Activated CD4-positive, alpha-beta T cell treated with anti-CD3 and anti-CD28 coated beads, Interleukin-2, amount 10 ng/mL, durations not matched to agents 7 days and 5 days (primary cell): ENCODE results near the gene FAM9C. TPM values are rescaled to one million over a fixed set of nuclear protein-coding genes. Genes with fewer than 3 reads are reported as not detected.
"Not testable (repeated sequence)": the region's sequence is repeated elsewhere in the genome, so short reads cannot be mapped to it uniquely, and the experiment has no call there.

Experiments used
- CTCF ChIA-PET: fragments of 350-600 bp; sonication (Branson Sonifier 250); formaldehyde crosslinking; loops from one replicate; lab custom pipeline; 2021; ENCODE audit warnings: antibody characterized with exemption; lab: Charles Lee
- POLR2A ChIA-PET: fragments of 350-600 bp; sonication (Branson Sonifier 250); formaldehyde crosslinking; loops from one replicate; lab custom pipeline; 2021; ENCODE audit warnings: antibody characterized with exemption; lab: Charles Lee
- DNase-seq: peaks from one replicate; pipeline ENCODE4 v3.0.0-alpha.2; 2020
- H3K27ac Mint-ChIP-seq: one replicate; pipeline ENCODE4 v1.8.0; 2021; ENCODE audit warnings: mild to moderate bottlenecking, moderate library complexity, mixed read lengths
- H3K27me3 Mint-ChIP-seq: one replicate; pipeline ENCODE4 v1.8.0; 2021; ENCODE audit warnings: mixed read lengths
- H3K36me3 Mint-ChIP-seq: one replicate; pipeline ENCODE4 v1.8.0; 2021; ENCODE audit warnings: low read depth, mixed read lengths
- H3K4me1 Mint-ChIP-seq: one replicate; pipeline ENCODE4 v1.8.0; 2021; ENCODE audit warnings: mixed read lengths
- H3K4me3 Mint-ChIP-seq: one replicate; pipeline ENCODE4 v1.8.0; 2021; ENCODE audit warnings: mild to moderate bottlenecking, moderate library complexity, mixed read lengths
- H3K9me3 Mint-ChIP-seq: one replicate; pipeline ENCODE4 v1.8.0; 2021; ENCODE audit warnings: mixed read lengths
- total RNA-seq, 2 experiments: library from RNA; stranded (reverse); gene quantifications; one replicate each; pipeline ENCODE4 v1.2.3, GENCODE V29; 2021

Gene FAM9C
- total RNA-seq, result not detected

DNA sequence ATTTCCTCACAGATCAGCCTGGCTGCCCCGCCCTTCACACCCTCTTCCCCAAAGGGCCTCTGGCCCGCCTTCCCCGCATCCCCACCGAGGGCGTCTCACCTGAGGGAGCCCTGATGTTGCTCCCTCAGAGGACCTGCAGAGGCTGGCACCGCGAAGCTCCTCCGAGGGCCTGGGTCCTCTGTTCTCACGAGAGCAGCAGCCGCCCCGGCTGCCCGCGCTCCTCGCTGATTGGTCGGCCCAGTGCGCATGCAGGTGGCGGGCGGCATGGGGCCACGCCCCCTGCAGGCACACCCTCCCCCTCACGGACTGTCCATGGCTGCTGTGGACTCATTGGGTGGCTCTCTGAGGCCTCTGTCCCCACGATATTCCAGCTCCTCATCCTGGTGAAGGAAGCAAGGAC, at the start of gene FAM9C:
TSS of gene FAM9C (minus strand) at position 180 of the 400 bp plus-strand sequence. CDS start 831 bp downstream, outside the sequence.
- Mint-ChIP-seq H3K9me3 (peaks cover 2% of the 10 kb centered on the region), H3K36me3 (peaks cover 3% of the 10 kb centered on the region), H3K27me3 (no peaks in the 10 kb centered on the region), H3K27ac (no peak within 1 kb of the TSS), H3K4me3 (no peak within 1 kb of the TSS), H3K4me1 (peaks cover 39% of the 10 kb centered on the region)
- DNase-seq, result no peak
- ChIA-PET POLR2A (no interaction called here), CTCF (interaction anchor here (1.0 kb wide), 1 partner anchor 18 kb away, joined by 3 read pairs; no protein-coding TSS in a partner anchor)

- peak overlapping the region; percentile 89 for H3K27ac Mint-ChIP-seq
- POLR2A ChIA-PET, result no interaction called here
- no peaks in the 10 kb centered on the region for H3K27me3 Mint-ChIP-seq
- peaks cover 3% of the 10 kb centered on the region for H3K9me3 Mint-ChIP-seq
- DNase-seq, result no peak
- peaks cover 78% of the 10 kb centered on the region for H3K4me1 Mint-ChIP-seq
- CTCF ChIA-PET, result interaction anchor here (0.9 to 16.4 kb wide), 4 partner anchors 24 to 145 kb away, joined by 3 to 137 read pairs (median 9); partner anchors contain the start of gene TMSB4X
- peak overlapping the region; percentile 42 for H3K4me3 Mint-ChIP-seq
- H3K36me3 Mint-ChIP-seq, result peaks cover 6% of the 10 kb centered on the region
Observed at GRCh38 chrX:13093529-13094140, 49.2 kb upstream of the FAM9C start.

GRCh38 chrX:13092455-13092941, 48.1 kb upstream of the FAM9C start:
- H3K9me3 Mint-ChIP-seq, result peaks cover 3% of the 10 kb centered on the region
- POLR2A ChIA-PET, result interaction anchor here (0.6 to 3.0 kb wide), 3 partner anchors 41 to 120 kb away, joined by 3 to 36 read pairs (median 3); no protein-coding TSS in a partner anchor

GRCh38 chrX:13091111-13091765, 46.8 kb upstream of the FAM9C start:
- peaks cover 86% of the 10 kb centered on the region for H3K4me1 Mint-ChIP-seq
- H3K27me3 Mint-ChIP-seq, result no peaks in the 10 kb centered on the region
- peak overlapping the region; percentile 42 for H3K4me3 Mint-ChIP-seq
- H3K9me3 Mint-ChIP-seq, result no peaks in the 10 kb centered on the region
- DNase-seq, result peak; percentile 59
- CTCF ChIA-PET, result interaction anchor here (0.6 to 16.4 kb wide), 14 partner anchors 10 to 397 kb away, joined by 3 to 137 read pairs (median 5); partner anchors contain the start of gene TMSB4X
- POLR2A ChIA-PET, result interaction anchor here (0.5 to 3.0 kb wide), 4 partner anchors 88 to 144 kb away, joined by 3 to 36 read pairs (median 4); no protein-coding TSS in a partner anchor
- peaks cover 2% of the 10 kb centered on the region for H3K36me3 Mint-ChIP-seq
- H3K27ac Mint-ChIP-seq, result peak overlapping the region; percentile 89

More at GRCh38 chrX:13092455-13092941, 48.1 kb upstream of the FAM9C start:
- H3K4me1 Mint-ChIP-seq, result peaks cover 84% of the 10 kb centered on the region
- CTCF ChIA-PET, result interaction anchor here (0.6 to 16.4 kb wide), 21 partner anchors 9 to 398 kb away, joined by 3 to 137 read pairs (median 4); partner anchors contain the start of gene TMSB4X
- H3K27me3 Mint-ChIP-seq, result no peaks in the 10 kb centered on the region
- H3K27ac Mint-ChIP-seq, result peak overlapping the region; percentile 89
- peak; percentile 89 for DNase-seq
- peaks cover 4% of the 10 kb centered on the region for H3K36me3 Mint-ChIP-seq
- peak overlapping the region; percentile 42 for H3K4me3 Mint-ChIP-seq

DNA sequence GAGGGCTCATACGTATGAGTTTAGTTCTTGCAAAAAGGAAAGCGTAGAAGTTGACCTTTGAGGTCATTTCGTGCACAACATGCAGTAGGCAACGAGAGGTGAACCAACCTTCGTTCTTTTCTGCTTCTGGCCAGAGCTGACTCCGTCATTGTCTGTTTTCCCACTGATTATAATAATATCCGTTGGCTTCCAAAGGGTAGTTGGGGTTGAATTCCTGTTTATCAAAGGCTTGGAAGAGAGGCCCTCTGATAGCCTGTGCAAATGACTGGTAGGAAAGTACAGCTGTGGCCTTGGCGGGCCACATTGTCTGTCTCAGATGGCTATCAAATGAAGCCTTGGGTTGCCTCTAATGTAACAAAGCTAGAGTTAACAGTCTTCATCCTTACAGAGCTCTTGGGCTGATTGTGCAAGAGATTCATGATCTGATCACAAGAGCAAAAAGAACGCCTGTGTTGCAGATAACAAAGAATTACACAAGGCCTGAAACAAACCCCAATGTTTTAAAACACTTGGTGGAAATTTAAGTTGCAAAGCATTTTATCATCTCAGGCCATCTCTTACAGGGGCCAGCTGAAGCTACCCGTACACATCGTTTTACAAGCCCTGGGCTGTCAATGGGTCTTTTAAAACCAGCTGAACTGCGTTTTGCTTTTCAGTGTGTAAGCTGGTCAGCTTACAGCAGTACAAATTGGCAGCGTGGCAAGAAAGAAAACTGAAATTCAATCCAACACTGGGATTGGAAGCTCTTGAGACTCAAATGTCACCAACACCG, 46.1 kb upstream of the FAM9C start:
- peak; percentile 36 for DNase-seq

DNA sequence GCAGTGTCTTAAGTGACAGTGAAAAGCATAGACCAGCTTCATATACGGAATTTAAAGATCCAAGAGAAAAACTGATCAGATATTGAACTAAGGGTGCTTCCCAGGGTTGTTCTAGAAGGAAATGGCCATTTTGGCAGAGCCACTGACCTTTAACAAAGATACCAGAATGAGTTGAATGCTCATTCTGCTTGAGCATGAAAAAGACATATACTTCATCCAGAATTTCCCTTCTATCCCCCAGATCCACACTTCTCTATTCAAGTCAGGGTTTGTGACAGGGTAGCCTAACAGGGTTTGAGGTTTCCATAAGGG, 45.6 kb upstream of the FAM9C start:
- ChIA-PET POLR2A (interaction anchor here (1.4 to 3.0 kb wide), 2 partner anchors 112 to 143 kb away, joined by 4 to 36 read pairs; no protein-coding TSS in a partner anchor), CTCF (interaction anchor here (3.1 to 16.4 kb wide), 3 partner anchors 111 to 141 kb away, joined by 14 to 137 read pairs (median 26); partner anchors contain the start of gene TMSB4X)
- Mint-ChIP-seq H3K36me3 (peaks cover 6% of the 10 kb centered on the region), H3K9me3 (no peaks in the 10 kb centered on the region), H3K27ac (peak overlapping the region; percentile 89), H3K27me3 (no peaks in the 10 kb centered on the region), H3K4me3 (peak overlapping the region; percentile 42), H3K4me1 (peaks cover 85% of the 10 kb centered on the region)
- no peak for DNase-seq

More for the DNA sequence above, 46.1 kb upstream of the FAM9C start:
- CTCF ChIA-PET, result interaction anchor here (0.6 to 16.4 kb wide), 11 partner anchors 9 to 397 kb away, joined by 3 to 137 read pairs (median 5); partner anchors contain the start of gene TMSB4X
- Mint-ChIP-seq H3K27me3 (no peaks in the 10 kb centered on the region), H3K36me3 (peaks cover 4% of the 10 kb centered on the region), H3K4me3 (peak overlapping the region; percentile 42), H3K4me1 (peaks cover 84% of the 10 kb centered on the region), H3K9me3 (no peaks in the 10 kb centered on the region), H3K27ac (peak overlapping the region; percentile 89)
- POLR2A ChIA-PET, result interaction anchor here (0.5 to 3.0 kb wide), 4 partner anchors 88 to 144 kb away, joined by 3 to 36 read pairs (median 4); no protein-coding TSS in a partner anchor

GRCh38 chrX:13088156-13088487, 43.7 kb upstream of the FAM9C start:
- no peaks in the 10 kb centered on the region for H3K9me3 Mint-ChIP-seq
- DNase-seq, result peak; percentile 28
- ChIA-PET CTCF (interaction anchor here (1.0 to 16.4 kb wide), 4 partner anchors 9 to 139 kb away, joined by 3 to 137 read pairs (median 11); no protein-coding TSS in a partner anchor), POLR2A (interaction anchor here (1.3 to 3.9 kb wide), 3 partner anchors 108 to 113 kb away, joined by 5 to 39 read pairs (median 10); partner anchors contain the start of gene TMSB4X)
- peak overlapping the region; percentile 98 for H3K27ac Mint-ChIP-seq
- H3K4me3 Mint-ChIP-seq, result peak overlapping the region; percentile 78
- peaks cover 7% of the 10 kb centered on the region for H3K36me3 Mint-ChIP-seq
- peaks cover 84% of the 10 kb centered on the region for H3K4me1 Mint-ChIP-seq
- no peaks in the 10 kb centered on the region for H3K27me3 Mint-ChIP-seq

DNA sequence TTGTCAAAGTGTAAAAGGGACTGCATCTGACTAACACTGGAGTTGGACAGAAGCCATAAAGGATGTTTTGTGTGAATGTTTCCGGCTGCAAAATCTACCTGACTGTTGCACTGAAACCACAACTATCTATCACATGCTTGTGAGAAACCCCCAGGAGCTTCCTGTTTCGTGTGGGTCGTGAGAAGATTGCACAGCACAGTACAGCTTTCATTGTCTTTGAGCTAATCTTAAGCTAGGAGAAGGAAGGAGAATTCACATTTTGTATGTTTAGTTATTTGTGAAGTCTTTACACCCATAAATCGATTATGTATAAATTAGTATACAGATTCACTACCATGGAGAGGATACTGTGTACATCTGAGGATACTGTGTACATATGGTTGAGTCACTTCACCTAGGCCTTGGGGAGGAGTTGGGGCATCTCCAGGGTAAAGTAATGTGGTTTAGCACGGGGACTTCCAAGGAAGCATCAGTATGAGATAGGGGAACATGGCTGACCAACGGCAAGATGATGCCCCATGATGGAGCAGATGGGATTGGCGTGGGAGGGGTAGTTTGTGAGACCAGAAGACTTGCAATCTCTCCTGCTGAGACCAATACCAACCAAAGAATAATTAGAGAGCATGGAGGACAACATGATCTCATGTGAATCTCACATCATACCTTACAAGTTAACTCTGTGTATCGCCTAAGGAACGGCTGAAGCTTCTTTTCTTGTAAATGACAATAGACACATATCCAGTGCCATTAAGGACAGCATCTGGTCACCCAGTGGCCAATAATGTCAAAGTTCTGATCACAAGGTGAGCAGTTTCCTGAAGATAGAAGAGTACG, 43.1 kb upstream of the FAM9C start:
- H3K9me3 Mint-ChIP-seq, result no peaks in the 10 kb centered on the region
- DNase-seq, result peak; percentile 79

GRCh38 chrX:13086793-13087321, 42.4 kb upstream of the FAM9C start:
- ChIA-PET POLR2A (interaction anchor here (0.5 to 3.9 kb wide), 8 partner anchors 12 to 566 kb away, joined by 3 to 39 read pairs (median 4); no protein-coding TSS in a partner anchor), CTCF (interaction anchor here (1.0 to 16.4 kb wide), 10 partner anchors 10 to 138 kb away, joined by 3 to 137 read pairs (median 5); no protein-coding TSS in a partner anchor)
- Mint-ChIP-seq H3K4me3 (peak overlapping the region; percentile 78), H3K27ac (peak overlapping the region; percentile 98), H3K4me1 (peaks cover 86% of the 10 kb centered on the region)
- H3K36me3 Mint-ChIP-seq, H3K9me3 Mint-ChIP-seq, DNase-seq, H3K27me3 Mint-ChIP-seq: not testable (repeated sequence)

More for the DNA sequence above, 43.1 kb upstream of the FAM9C start:
- Mint-ChIP-seq H3K4me1 (peaks cover 84% of the 10 kb centered on the region), H3K27me3 (no peaks in the 10 kb centered on the region), H3K36me3 (peaks cover 7% of the 10 kb centered on the region), H3K4me3 (peak overlapping the region; percentile 78), H3K27ac (peak overlapping the region; percentile 98)
- ChIA-PET CTCF (interaction anchor here (1.0 to 16.4 kb wide), 9 partner anchors 8 to 139 kb away, joined by 3 to 137 read pairs (median 5); no protein-coding TSS in a partner anchor), POLR2A (interaction anchor here (0.6 to 3.9 kb wide), 7 partner anchors 12 to 566 kb away, joined by 3 to 39 read pairs (median 5); partner anchors contain the start of gene TMSB4X)

DNA sequence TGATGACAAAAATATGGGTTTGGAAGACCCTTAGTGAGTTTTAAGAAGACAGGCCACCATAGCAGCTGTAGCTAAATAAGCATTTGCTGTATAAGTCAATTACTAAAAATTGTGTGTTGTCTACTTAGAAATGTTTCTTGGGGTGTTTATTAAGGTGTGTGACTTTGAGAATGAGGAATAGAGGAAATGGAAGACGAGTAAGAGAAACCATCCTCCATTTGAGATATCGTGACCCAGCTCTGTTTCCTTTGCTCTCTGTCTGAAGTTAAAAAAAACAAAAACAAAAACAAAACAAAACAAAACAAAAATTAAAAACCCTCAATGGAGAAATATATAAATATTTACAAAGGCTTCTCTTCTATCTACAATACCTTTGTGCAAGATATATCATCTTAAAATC, 41.7 kb upstream of the FAM9C start:
- DNase-seq, result no peak
- Mint-ChIP-seq H3K36me3 (peaks cover 8% of the 10 kb centered on the region), H3K4me3 (peak overlapping the region; percentile 78), H3K9me3 (no peaks in the 10 kb centered on the region), H3K4me1 (peaks cover 86% of the 10 kb centered on the region), H3K27ac (peak overlapping the region; percentile 98), H3K27me3 (no peaks in the 10 kb centered on the region)
- CTCF ChIA-PET, result interaction anchor here (1.2 to 16.4 kb wide), 10 partner anchors 10 to 137 kb away, joined by 3 to 137 read pairs (median 5); partner anchors contain the start of gene TMSB4X
- POLR2A ChIA-PET, result interaction anchor here (0.5 to 3.9 kb wide), 4 partner anchors 82 to 110 kb away, joined by 3 to 39 read pairs (median 6); no protein-coding TSS in a partner anchor
